Epidermal melanocyte (primary cell): ENCODE measurements around the gene NME3.

ENCODE experiments used
- DNase-seq: peaks from one replicate; pipeline ENCODE4 v3.0.0; 2011; ENCODE audit warnings: low spot score; ENCODE audit not compliant: insufficient read length

The NME3 gene

DNA sequence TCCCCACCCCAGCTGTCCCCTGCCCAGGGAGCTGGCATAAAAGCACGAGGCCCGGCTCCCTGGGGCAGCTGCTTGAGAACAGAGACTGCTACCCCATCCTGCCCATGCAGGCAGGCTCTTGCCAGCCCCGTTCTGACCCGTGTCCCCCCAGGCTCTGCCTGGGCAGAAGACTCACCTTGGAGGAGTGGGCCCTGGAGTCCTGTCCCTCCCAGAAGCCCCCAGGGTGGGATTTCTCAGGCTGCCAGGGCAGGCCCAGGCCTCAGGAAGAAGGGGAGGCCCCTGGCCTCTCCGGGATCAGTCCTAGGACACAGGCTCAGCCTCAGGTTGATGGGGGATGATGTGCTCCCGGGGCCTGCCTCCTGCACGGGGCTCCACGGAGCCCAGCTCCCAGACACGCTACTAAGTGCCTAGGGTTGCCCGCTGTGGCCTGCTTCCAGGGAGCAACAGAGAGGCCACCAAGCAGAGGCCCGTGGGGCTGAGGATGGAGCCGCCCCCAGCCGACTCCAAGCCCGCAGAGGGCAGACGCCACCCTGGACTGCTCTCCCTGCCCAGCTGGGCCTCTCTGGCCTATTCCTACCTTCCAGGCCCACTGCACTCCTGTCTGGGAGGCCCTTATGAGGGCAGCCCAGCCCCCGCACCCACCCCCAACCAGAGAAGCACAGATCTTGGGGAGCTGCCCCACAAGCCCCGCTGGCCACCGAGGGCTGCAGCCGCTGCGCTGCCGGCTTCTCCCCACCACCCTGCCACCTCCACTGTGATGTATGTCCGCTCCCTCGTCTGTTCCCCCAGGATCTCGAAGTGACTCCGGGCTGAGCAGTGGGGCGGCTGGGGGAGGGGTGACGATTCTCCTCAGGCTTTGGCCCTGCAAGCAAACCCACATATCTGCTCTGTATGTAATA is 1.7 kb downstream of the NME3 start:
- no peak for DNase-seq

DNA sequence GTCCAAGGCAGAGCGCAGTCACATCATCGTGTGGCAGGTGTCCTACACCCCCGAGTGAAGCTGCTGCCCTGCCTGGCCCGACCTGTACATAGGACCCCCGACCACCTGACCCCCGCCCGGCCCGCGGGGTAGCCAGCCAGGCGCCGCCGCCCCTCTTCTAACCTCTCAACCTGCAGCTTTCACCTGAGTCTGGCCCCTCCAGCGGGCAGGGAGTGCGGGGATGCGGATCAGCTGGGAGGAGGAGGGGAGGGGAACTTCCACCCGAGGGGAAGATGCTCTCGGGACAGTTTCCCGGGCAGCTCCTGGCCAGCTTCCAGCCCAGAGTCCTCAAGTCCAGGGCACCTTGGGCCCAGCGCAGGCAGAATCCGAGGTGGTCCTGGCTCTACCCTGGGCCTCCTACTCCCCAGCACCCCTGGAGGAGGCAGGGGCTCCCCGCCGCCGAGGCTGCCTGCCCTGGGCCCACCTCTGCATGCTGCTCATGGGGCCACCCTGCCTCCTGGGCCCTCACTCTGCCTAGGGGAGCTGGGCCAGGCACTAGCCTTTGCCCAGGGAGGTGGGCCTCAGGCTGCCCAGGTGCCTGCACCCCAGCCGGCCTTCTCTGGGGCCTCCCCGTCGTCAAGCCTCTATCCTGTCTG is 2.5 kb downstream of the NME3 start:
- DNase-seq, result no peak

DNA sequence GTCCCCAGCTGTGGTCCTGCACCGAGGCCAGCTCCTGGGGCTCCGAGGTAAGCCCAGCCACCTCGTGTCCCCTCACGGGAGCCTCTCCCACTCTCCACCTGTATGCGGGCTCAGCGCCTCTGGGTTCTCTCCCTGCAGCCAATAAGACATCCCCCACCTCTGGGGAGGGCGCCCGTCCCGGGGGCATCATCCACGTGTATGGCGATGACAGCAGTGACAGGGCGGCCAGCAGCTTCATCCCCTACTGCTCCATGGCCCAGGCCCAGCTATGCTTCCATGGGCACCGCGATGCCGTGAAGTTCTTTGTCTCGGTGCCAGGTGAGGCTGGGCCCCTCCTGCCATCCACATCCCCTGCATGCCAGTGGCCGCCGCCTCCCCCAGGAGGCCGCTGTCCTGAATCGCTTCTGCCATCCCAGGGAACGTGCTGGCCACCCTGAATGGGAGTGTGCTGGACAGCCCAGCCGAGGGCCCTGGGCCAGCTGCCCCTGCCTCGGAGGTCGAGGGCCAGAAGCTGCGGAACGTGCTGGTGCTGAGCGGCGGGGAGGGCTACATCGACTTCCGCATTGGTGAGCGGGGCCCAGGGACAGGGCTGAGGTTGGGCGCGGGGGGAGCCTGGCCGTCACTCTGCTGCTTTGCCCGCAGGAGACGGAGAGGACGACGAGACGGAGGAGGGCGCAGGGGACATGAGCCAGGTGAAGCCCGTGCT is 3.1 kb downstream of the NME3 start:
- DNase-seq, result no peak

DNA sequence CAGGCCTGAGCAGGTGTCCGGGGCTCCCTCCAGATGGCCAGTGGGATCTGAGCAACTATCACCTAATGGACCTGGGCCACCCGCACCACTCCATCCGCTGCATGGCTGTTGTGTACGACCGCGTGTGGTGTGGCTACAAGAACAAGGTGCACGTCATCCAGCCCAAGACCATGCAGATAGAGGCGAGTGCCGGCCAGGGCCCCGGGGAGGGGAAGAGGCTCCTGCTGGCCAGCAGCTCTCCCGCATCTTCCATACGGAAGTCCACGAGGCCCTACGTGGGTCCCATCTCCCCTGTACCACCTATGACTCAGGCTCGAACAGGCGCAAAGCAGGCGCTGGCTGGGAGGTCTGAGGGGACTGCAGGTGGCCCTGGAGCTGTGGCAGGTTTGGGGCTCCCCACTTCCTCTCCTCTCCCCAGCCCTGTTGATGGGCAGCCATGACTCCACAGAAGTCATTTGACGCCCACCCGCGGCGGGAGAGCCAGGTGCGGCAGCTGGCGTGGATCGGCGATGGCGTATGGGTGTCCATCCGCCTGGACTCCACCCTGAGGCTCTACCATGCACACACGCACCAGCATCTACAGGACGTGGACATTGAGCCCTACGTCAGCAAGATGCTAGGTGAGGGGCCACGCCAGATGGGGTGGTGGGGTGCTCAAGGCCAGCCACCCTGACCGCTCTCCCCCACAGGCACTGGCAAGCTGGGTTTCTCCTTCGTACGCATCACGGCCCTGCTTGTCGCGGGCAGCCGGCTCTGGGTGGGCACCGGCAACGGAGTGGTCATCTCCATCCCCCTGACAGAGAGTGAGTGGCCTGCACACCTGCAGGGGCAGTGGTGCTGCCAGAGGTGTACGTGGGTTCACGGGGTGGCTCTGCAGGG is 4.0 kb downstream of the NME3 start:
- no peak for DNase-seq

DNA sequence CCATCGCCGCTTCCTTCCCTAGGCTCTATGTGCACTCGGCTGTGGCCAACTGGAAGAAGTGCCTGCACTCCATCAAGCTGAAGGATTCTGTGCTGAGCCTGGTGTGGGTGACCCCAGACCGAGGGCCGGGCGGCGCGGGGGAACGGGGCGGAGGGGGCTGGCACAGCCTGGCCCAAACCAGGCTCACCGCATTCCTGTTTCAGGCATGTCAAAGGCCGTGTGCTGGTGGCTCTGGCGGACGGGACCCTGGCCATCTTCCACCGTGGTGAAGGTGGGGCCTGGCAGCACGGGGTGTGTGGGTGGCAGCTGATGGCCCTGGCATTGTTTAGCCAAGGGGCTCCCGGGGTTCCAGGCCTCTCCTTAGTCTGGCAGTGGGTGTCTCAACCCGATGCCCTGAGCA is 4.6 kb downstream of the NME3 start:
- DNase-seq, result no peak

DNA sequence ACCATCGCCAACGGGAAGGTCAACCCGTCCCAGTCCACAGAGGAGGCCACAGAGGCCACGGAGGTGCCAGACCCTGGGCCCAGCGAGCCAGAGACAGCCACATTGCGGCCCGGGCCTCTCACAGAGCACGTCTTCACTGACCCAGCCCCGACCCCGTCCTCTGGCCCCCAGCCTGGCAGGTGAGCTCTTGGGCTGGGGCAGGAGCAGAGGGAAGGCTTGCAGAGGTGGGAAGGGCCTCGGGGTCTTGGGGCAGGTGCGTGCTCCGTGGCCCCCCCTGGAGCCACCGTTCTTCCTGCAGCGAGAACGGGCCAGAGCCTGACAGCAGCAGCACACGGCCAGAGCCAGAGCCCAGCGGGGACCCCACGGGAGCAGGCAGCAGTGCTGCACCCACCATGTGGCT is 5.1 kb downstream of the NME3 start:
- DNase-seq, result no peak

DNA sequence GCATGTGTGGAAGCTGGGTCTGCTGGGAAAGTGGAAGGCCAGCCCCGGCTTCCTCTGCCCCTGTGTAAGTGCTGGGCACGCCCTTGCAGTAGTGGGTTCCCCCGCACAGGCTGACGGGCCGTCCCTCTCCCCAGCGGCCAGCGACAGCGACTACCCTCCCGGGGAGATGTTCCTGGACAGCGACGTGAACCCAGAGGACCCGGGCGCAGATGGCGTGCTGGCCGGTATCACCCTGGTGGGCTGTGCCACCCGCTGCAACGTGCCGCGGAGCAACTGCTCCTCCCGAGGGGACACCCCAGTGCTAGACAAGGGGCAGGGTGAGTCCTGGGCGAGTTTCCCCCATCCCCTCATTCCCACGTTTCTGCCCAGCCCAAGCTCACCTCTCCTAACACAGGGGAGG is 5.5 kb downstream of the NME3 start:
- DNase-seq, result no peak

DNA sequence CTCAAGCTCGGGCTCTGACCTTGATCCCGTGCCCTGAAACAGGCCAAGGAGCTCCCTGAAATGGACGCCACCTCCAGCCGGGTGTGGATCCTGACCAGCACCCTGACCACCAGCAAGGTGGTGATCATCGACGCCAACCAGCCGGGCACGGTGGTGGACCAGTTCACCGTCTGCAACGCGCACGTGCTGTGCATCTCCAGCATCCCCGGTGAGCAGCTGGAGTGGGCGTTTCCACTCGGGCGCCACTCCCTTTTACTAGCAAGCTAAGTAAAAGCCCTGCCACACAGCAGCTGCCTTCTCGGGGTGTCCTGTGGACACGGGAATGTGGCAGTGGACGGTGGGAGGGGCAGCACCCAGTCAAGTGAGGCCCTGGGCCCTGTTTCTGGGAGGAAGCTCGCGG is 6.4 kb downstream of the NME3 start:
- DNase-seq, result no peak

DNA sequence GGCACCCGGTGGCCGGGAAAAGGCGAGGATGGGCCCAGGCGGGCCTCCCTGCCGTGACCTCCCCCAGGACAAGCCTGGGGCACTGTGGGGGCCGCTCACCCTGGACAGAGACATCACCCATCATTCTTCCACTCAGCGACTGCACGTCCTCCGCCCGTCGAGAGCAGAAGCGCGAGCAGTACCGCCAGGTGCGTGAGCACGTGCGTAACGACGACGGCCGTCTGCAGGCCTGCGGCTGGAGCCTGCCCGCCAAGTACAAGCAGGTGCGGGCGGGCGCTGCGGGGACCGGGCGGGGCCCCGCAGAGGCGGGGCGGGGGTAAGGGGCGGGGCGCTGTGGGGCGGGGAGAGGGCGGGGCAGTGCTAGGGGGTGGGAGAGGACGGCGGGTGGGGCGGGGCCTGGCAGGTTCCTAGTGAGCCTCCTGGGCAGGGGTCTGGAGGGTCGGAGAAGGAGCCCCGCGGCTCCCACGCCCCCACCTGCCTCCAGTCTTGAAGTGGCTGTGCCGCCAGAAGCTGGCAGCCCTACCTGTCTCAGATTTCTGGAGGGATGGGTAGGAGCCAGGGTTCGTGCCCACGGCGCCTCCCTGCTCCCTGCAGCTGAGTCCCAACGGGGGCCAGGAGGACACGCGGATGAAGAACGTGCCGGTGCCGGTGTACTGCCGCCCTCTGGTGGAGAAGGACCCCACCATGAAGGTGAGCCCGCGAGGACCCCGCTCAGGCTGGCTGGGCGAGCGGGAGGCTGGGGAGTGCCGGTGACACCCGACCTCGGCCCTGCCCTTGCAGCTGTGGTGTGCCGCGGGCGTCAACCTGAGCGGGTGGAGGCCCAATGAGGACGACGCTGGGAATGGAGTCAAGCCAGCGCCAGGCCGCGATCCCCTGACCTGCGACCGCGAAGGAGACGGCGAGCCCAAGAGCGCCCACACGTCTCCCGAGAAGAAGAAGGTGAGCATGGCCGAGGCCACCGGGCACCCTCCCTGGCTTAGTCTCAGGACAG is 7.5 kb downstream of the NME3 start:
- DNase-seq, result no peak

DNA sequence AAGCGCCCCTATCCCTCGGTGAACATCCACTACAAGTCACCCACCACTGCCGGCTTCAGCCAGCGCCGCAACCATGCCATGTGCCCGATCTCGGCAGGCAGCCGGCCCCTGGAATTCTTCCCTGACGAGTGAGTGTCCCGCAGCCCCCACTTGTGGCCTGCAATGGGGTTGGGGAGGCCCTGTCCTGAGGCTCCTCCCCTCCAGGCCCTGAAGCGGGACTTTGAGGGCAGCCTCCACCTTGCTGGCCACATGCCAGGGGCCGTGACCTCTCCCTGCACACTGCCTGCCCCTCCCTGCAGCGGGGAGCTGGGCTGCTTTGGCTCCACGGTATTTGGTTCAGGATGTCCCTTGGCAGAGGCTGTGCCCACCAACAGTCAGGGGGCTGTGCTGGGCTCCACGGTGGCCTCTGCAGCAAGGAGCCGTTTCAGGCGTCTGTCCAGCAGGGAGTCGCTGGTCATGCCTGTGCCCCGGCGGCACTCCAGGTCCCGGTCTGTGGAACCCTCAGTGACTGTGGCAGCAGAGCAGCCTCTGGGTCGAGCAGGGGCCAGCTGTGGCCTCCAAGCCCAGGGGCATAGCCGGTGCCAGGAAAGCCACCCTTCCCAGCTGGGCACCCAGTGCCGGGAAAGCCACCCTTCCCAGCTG is 8.3 kb downstream of the NME3 start:
- no peak for DNase-seq

DNA sequence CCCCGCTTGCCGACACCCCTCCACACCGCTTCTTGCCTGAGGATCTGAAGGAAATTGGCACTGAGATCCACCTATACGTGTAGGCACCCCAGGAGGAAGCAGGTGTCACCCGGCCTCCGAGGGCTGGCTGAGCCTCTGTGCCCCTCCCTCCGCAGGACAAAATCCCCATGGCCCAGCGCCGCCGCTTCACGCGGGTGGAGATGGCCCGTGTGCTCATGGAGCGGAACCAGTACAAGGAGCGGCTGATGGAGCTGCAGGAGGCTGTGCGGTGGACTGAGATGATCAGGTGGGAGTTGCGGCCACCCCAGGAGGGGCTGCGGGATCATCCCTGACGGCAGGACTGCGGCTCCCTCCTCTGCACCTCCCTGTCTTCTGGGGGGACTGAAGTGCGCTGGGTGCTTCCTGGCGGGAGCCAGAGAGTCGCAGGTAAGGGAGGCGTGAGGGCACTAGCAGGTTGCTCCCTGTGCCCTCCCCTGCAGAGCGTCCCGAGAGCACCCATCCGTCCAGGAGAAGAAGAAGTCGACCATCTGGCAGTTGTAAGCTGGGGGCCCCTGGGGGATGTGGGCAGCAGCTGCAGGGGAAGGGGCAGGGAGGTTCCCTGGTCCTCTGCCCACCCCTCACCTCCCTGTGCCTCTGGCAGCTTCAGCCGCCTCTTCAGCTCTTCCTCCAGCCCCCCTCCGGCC is 9.0 kb downstream of the NME3 start:
- no peak for DNase-seq

DNA sequence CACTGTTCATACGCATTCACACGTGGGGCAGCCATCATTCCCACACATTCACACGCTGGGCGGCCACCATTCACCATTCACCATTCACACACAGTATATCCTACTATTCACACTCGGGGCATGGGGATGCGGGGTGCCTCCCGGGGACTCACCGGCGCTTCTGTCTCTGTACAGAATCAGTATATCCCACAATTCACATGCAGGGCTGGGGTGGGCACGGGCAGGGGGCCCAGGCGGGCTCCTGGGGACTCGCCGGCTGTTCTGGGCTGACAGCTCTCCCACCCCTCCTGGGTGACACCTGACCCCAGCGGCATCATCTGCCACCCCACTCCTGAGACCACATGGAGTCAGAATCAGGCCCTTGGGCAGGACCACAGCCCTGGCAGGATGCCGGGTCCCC is 9.6 kb downstream of the NME3 start:
- DNase-seq, result no peak

DNA sequence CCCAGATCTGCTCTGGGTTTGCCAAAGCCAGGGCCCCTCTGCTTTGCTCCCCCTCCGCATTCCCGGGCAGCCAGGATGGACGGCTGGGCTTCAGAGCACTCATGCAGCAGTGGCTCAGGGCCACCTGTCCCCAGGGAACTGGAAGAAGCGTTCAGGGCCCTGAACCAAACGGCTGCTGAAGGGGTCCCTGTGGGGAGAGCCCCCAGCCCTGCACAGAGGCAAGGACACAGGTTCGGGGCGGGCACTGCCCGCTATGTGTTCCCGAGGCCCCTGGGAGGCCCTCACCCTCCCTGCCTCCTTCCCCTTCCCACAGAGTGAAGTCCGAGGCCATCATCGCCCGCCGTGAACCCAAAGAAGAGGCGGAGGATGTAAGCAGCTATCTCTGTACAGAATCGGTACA is 10.4 kb downstream of the NME3 start:
- DNase-seq, result no peak

DNA sequence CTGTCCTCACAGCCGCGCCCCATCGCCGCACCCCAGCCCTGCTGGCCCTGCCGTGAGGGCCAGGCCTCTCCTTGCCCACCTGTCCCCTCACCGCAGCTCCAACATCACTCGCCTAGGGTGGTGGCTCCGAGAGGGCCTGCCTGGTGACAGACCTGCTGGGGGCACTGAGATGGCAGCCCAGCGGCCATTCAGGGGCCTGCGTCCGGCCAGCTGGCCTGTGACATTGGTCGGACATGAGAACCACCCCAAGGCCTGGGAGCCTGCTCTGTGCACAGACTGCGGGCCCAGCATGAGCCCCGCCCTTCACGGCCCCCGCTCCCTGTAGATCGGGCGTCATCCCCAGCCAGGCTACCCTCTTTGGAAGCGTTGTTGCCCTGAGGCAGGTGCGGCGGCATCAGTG is 11.8 kb downstream of the NME3 start:
- DNase-seq, result no peak

DNA sequence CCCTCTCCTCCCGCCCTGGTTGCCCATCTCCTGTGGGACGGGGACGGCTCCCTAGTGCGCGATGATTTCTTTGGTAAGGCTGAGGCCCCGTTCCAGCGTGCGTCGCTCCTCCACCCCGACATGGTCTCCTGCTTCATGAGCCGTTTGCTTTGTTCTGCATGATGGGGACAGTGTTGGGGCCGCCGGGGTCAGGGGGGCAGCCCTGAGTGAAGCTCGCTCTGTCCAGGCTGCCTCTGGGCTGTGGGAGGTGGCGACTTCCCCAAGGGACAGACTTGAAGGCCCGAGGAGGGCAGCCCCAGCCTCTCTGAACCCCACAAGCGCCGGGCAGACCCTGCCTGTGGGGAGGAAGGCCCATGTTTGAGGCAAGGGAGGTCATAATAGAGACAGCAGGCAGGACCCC is 12.4 kb downstream of the NME3 start:
- DNase-seq, result no peak

DNA sequence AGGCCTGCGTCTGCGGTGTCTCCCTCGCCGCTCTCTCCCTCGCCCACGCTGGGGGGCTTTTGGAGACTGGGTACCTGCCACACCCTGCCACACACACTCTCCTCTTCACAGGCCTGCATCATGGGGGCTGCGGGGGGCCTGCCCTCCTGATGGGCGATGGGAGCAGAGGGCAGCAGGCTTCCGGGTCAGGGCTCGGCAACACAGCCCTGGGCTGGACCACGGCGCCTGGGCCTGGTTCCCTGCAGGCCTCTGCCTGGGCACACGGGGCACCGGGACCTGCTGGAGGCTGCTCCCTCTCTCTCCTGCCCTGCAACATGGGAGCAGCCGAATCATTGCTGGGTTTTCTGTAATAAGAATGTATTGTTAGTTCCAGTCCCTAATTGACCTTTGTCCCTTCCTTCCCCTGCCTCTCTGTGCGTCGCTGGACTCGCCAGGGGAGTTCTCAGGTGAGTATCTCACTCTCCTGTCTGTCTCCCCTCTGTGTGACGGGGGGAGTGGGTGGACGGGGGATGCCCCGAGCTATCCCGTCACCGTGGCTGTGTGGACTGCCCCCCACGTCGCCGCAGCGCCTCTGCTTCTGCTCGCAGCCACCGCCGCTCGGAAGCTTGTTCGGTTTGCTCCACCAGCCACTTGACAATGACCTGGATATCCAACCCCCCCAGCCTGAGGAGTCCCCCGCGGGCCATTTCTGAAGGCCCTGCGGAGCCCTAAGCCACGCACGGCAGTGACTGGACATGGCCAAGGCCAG is 13.5 kb downstream of the NME3 start:
- no peak for DNase-seq

DNA sequence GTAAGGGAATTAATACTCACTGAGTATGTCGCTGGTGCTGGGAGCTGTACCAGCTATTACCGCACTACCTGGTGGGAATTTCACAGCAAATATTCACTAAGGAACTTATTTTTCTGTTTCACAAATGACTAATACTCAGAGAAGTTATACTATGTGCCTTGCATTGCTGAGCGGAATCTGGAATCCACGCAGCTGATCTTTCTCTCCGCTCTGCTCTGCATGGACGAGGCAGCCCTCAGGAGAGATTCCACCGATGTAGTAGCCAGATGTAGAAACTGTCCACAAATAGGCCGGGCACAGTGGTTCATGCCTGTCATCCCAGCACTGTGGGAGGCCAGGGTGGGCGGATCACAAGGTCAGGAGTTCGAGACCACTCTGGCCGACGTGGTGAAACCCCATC is 17.1 kb downstream of the NME3 start:
- DNase-seq, result no peak

DNA sequence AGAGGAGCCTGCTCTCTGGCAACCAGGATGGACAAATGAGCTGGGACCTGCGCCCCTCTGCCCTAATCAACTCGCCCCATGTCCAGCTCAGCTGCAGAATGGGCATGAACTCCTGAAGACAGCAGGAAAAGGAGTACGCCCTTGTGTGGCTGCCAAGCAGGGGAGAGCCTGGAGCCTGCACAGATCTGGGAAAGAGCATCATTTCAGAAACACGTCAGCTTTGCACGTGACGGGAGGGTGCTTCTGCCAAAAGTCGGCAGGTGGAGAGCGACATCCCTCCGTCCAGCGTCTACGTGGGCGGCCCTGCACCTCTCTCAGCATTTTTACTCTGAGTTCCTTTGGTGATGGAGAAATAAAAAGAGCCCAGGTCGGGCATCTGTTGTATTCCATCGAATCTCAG is 18.5 kb downstream of the NME3 start:
- DNase-seq, result no peak
